OCI-LY3 (cell line): ENCODE measurements around the gene MAGI1.

Source experiments
- EZH2phosphoT487 ChIP-seq: fragments of 200-600 bp; shearing (Covaris generic); IDR thresholded peaks from 2 replicates; pipeline ENCODE4 v1.6.1; 2018; ENCODE audit warnings: antibody characterized with exemption, mixed run types, low read depth
- TF ChIP-seq, protein P1 (sequence below): fragments of 200-600, 300-600 bp; sonication (generic); IDR thresholded peaks from 2 replicates; pipeline ENCODE4 v1.5.1; 2014; ENCODE audit warnings: antibody characterized with exemption, low read length, low read depth

DNA sequence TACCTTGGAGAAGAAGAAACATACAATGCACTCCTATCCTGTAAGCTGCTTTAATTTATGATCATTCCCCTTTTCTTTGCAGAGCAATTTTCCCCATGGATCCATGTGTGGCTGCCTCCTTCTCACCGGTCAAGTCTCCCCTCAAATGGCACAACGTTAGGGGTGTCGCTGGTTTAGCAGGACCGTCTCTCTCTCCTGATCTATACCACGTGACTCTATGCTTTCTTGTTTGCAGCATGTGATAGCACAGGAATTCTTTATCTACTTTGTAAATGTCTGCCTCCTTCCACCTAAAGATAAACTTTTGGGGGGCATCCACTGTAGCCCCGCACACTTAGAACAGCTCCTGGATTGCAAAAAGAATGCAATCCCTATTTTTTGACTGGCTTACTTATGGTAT is 506.0 kb downstream of the MAGI1 start:
- TF ChIP-seq, protein P1, sequence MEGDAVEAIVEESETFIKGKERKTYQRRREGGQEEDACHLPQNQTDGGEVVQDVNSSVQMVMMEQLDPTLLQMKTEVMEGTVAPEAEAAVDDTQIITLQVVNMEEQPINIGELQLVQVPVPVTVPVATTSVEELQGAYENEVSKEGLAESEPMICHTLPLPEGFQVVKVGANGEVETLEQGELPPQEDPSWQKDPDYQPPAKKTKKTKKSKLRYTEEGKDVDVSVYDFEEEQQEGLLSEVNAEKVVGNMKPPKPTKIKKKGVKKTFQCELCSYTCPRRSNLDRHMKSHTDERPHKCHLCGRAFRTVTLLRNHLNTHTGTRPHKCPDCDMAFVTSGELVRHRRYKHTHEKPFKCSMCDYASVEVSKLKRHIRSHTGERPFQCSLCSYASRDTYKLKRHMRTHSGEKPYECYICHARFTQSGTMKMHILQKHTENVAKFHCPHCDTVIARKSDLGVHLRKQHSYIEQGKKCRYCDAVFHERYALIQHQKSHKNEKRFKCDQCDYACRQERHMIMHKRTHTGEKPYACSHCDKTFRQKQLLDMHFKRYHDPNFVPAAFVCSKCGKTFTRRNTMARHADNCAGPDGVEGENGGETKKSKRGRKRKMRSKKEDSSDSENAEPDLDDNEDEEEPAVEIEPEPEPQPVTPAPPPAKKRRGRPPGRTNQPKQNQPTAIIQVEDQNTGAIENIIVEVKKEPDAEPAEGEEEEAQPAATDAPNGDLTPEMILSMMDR, result no peak
- no peak for TF ChIP-seq EZH2phosphoT487
